Fibroblast of villous mesenchyme (primary cell): ENCODE data around the gene CTCF. TPM values are rescaled to one million over a fixed set of nuclear protein-coding genes. Genes with fewer than 3 reads are reported as not detected.

Experiments
- DNase-seq: peaks from one replicate; pipeline ENCODE4 v3.0.0-alpha.2; 2010; ENCODE audit warnings: low read depth
- H3K4me3 ChIP-seq: 2 replicates; pipeline ENCODE4 v1.5.1; 2011; ENCODE audit warnings: low read depth, mild to moderate bottlenecking, low read length
- CTCF ChIP-seq: IDR thresholded peaks from 2 replicates; pipeline ENCODE4 v1.5.1; 2012; ENCODE audit warnings: low read depth, mild to moderate bottlenecking, low read length; ENCODE audit not compliant: insufficient read depth
- total RNA-seq: library from RNA; depleted of rRNA; stranded (reverse); fragments of >200 nt; gene quantifications from 2 replicates; pipeline ENCODE4 v1.2.3, GENCODE V29; 2012

The CTCF gene
- total RNA-seq, 1 donor = 33.7 TPM

DNA sequence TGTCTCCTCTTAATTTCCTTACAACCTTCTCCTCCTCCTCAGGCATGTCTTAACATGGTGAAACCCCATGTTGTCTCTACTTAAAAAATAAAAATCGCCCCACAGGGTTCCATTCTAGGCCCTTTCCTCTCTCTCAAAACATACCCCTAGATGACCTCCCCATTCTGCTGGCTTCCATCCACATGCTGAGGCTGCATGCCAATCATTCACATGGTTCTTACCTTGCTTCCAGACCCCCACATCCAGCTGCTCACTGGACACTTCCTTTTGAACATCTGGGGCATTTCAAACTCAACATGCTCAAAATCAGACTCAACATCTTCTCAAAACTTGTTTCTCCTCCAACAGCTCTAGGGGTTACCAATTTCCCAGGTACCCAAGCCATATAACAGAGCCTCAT is 12.4 kb upstream of the CTCF start:
- no peak for DNase-seq
- TF ChIP-seq CTCF = no peak
- no peak overlapping the region for H3K4me3 ChIP-seq

- H3K4me3 ChIP-seq = no peak overlapping the region
- TF ChIP-seq CTCF = no peak
- DNase-seq = no peak
Observed at GRCh38 chr16:67551091-67551490, 11.2 kb upstream of the CTCF start.

GRCh38 chr16:67551972-67552371 is 10.4 kb upstream of the CTCF start:
- TF ChIP-seq CTCF = no peak
- DNase-seq = no peak
- H3K4me3 ChIP-seq = no peak overlapping the region

DNA sequence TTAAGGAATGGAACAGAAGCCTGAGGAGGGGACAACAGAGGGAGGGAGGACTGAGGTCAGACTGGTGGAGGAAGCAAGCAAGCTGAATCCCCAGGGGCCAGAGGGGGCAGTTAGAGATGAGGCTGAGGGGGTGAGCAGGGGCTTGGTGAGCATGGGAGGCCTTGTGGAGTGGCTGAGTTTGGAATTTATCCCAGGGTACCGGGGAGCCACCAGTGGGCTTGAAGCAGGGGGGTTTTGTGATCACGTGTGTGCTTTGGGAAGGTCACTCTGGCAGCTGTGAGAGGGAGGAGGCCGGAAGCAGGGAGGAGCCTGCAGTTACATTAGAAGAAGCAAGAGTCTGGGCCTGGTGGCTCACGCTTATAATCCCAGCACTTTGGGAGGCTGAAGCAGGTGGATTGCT is 9.8 kb upstream of the CTCF start:
- TF ChIP-seq CTCF = no peak
- no peak for DNase-seq
- no peak overlapping the region for H3K4me3 ChIP-seq

- no peak overlapping the region for H3K4me3 ChIP-seq
- DNase-seq = peak; percentile 66
- no peak for TF ChIP-seq CTCF
Observed at GRCh38 chr16:67555795-67556212, 6.5 kb upstream of the CTCF start.

DNA sequence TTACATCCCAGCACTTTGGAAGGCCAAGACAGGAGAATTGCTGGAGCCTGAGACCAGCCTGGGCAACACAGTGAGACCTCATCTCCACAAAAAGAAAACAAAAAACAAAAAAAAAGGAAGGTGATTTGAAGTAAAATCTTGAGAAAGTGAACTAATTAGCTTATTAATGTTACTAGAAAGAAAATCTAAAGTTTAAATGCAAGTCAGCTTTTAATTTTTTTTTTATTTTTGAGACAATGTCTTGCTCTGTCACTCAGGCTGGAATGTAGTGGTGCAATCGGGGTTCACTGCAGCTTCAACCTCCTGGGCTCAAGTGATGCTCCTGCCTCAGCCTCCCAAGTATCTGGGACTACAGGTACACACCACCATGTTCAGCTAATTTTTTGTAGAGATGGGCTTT is 3.5 kb upstream of the CTCF start:
- DNase-seq = no peak
- TF ChIP-seq CTCF = no peak
- no peak overlapping the region for H3K4me3 ChIP-seq

GRCh38 chr16:67560827-67561342 is 1.4 kb upstream of the CTCF start:
- DNase-seq = no peak
- no peak for TF ChIP-seq CTCF
- peak overlapping the region; percentile 76 for H3K4me3 ChIP-seq
